ENCODE data around the gene ATP5MC2. TPM values are rescaled to one million over a fixed set of nuclear protein-coding genes. Genes with fewer than 3 reads are reported as not detected.

The ATP5MC2 gene
- total and polyA plus RNA-seq, 2 experiments from 2014 or later = 703 to 923 TPM

- peak overlapping the region; percentile 53 for H3K4me3 ChIP-seq
- H3K36me3 ChIP-seq = no peaks in the 10 kb centered on the region
- peak in 1 of 2 donors; percentile 28 for DNase-seq (ENCODE audit: low read depth in 1 of 2, low spot score in 1 of 2)
- H3K9me3 ChIP-seq (ENCODE audit: low read depth) = no peaks in the 10 kb centered on the region
- H3K27ac ChIP-seq = no peak overlapping the region
- peaks cover 26% of the 10 kb centered on the region for H3K4me1 ChIP-seq (ENCODE audit: low read depth)
- H3K27me3 ChIP-seq = no peaks in the 10 kb centered on the region
- TF ChIP-seq CTCF (IDR thresholded peaks at IDR 0.05; ENCODE audit: low read depth, low read length) = no peak
Measured at GRCh38 chr12:53624956-53625355, 50.9 kb downstream of the ATP5MC2 start.

GRCh38 chr12:53624458-53624857 lies 51.4 kb downstream of the ATP5MC2 start:
- TF ChIP-seq CTCF (IDR thresholded peaks at IDR 0.05; ENCODE audit: low read depth, low read length) = no peak
- H3K9me3 ChIP-seq (ENCODE audit: low read depth) = no peaks in the 10 kb centered on the region
- no peaks in the 10 kb centered on the region for H3K27me3 ChIP-seq
- peak overlapping the region; percentile 53 for H3K4me3 ChIP-seq
- H3K27ac ChIP-seq = peak overlapping the region; percentile 59
- peaks cover 26% of the 10 kb centered on the region for H3K4me1 ChIP-seq (ENCODE audit: low read depth)
- H3K36me3 ChIP-seq = no peaks in the 10 kb centered on the region
- DNase-seq (ENCODE audit: low read depth in 1 of 2, low spot score in 1 of 2) = peak in 1 of 2 donors; percentile 56

GRCh38 chr12:53623548-53624385 lies 52.1 kb downstream of the ATP5MC2 start:
- Histone ChIP-seq H3K4me1 (ENCODE audit: low read depth) (peaks cover 26% of the 10 kb centered on the region), H3K36me3 (no peaks in the 10 kb centered on the region), H3K27me3 (no peaks in the 10 kb centered on the region), H3K4me3 (no peak overlapping the region), H3K9me3 (ENCODE audit: low read depth) (no peaks in the 10 kb centered on the region), H3K27ac (peak overlapping the region; percentile 59)
- peak; percentile 23 to 78 for DNase-seq (ENCODE audit: low read depth in 1 of 2, low spot score in 1 of 2)
- no peak for TF ChIP-seq CTCF (IDR thresholded peaks at IDR 0.05; ENCODE audit: low read depth, low read length)

DNA sequence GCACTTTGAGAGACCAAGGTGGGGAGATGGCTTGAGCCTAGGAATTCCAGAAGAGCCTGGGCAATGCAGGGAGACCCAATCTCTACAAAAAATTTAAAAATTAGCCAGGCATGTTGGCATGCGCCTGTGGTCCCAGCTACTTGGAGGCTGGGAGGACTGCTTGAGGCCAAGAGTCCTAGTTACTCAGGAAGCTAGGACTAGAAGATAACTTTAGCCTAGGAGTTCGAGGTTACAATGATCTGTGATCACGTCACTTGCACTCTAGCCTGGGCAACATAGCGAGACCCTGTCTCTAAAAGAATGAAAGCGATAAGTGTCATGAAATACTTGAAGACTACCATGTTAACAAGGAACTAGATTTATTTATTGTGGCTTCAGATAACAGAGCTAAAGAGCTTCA lies 53.2 kb downstream of the ATP5MC2 start:
- TF ChIP-seq CTCF (IDR thresholded peaks at IDR 0.05; ENCODE audit: low read depth, low read length) = no peak
- Histone ChIP-seq H3K4me3 (no peak overlapping the region), H3K27me3 (no peaks in the 10 kb centered on the region), H3K36me3 (no peaks in the 10 kb centered on the region), H3K4me1 (ENCODE audit: low read depth) (peaks cover 26% of the 10 kb centered on the region), H3K9me3 (ENCODE audit: low read depth) (no peaks in the 10 kb centered on the region), H3K27ac (no peak overlapping the region)
- no peak for DNase-seq (ENCODE audit: low read depth in 1 of 2, low spot score in 1 of 2)

DNA sequence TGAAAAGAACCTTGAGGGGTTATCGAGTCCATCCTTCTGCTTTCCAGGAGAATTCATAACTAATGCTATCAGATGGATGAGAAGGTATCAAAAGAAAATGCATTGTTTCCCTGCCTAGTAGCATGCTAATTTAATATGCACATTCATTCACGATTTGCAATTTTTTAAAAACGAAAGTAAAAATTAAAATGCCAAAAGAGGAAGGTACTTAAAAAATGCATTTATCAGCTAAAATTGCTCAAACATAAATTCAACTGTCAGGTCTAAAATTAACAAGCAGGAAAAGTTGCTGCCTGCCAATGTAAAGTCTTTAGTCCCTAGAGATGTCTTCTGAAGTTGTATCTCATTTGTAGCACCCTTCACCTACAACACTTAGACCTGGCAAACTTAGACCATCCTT lies 57.6 kb downstream of the ATP5MC2 start:
- no peak overlapping the region for H3K27ac ChIP-seq
- no peaks in the 10 kb centered on the region for H3K36me3 ChIP-seq
- peaks cover 2% of the 10 kb centered on the region for H3K4me1 ChIP-seq (ENCODE audit: low read depth)
- H3K27me3 ChIP-seq = no peaks in the 10 kb centered on the region
- DNase-seq (ENCODE audit: low read depth in 1 of 2, low spot score in 1 of 2) = no peak
- no peak for TF ChIP-seq CTCF (IDR thresholded peaks at IDR 0.05; ENCODE audit: low read depth, low read length)
- no peaks in the 10 kb centered on the region for H3K9me3 ChIP-seq (ENCODE audit: low read depth)
- H3K4me3 ChIP-seq = no peak overlapping the region

All from cardiac muscle cell (in vitro differentiated cells and primary cell).